OCI-LY7 (cell line): ENCODE results near the gene STYX. TPM values are rescaled to one million over a fixed set of nuclear protein-coding genes. Genes with fewer than 3 reads are reported as not detected.

ENCODE experiments used
- BruUV-seq: library from RNA; stranded (reverse); fragments of 400-500 nt; replicated peaks from 2 replicates; lab custom pipeline; 2021; lab: Mats Ljungman, UMichigan
- CTCF ChIA-PET: fragments of 300-600 bp; sonication (Branson Sonifier 250); formaldehyde crosslinking; loops from one replicate; lab custom pipeline; 2022; ENCODE audit warnings: antibody characterized with exemption; ENCODE audit not compliant: unreplicated experiment; lab: Charles Lee
- POLR2A ChIA-PET: fragments of 300-600 bp; sonication (Branson Sonifier 250); formaldehyde crosslinking; loops from one replicate; lab custom pipeline; 2022; ENCODE audit warnings: antibody characterized with exemption; lab: Charles Lee
- DNase-seq: peaks from one replicate; pipeline ENCODE4 v3.0.0-alpha.2; 2015; ENCODE audit warnings: low spot score
- H2AFZ ChIP-seq: fragments of 200-600 bp; sonication (generic), shearing (Covaris generic); 2 replicates; pipeline ENCODE4 v1.6.1; 2014; ENCODE audit warnings: mild to moderate bottlenecking, antibody characterized with exemption, low read length, moderate library complexity
- H3K27ac ChIP-seq: fragments of 200-600 bp; sonication (generic); 2 replicates; pipeline ENCODE4 v1.5.1; 2014; ENCODE audit warnings: mixed run types, low read depth, mild to moderate bottlenecking, moderate library complexity, low read length, inconsistent platforms; ENCODE audit not compliant: poor library complexity, severe bottlenecking
- H3K36me3 ChIP-seq: fragments of 200-600 bp; sonication (generic); 2 replicates; pipeline ENCODE4 v1.6.1; 2014; ENCODE audit warnings: mild to moderate bottlenecking, antibody characterized with exemption, low read length, moderate library complexity, mixed read lengths; ENCODE audit not compliant: insufficient read depth
- H3K4me1 ChIP-seq: fragments of 200-600 bp; sonication (generic); 2 replicates; pipeline ENCODE4 v1.5.1; 2014; ENCODE audit warnings: mild to moderate bottlenecking, low read length; ENCODE audit not compliant: insufficient read depth, poor library complexity, severe bottlenecking
- H3K4me2 ChIP-seq: fragments of 200-600 bp; sonication (generic); 2 replicates; pipeline ENCODE4 v1.6.1; 2014; ENCODE audit warnings: mild to moderate bottlenecking, low read length
- H3K4me3 ChIP-seq: fragments of 200-600 bp; sonication (generic); 2 replicates; pipeline ENCODE4 v1.5.1; 2014; ENCODE audit warnings: mild to moderate bottlenecking, low read depth, low read length; ENCODE audit not compliant: poor library complexity, severe bottlenecking
- H3K79me2 ChIP-seq: fragments of 200-600 bp; sonication (generic); 2 replicates; pipeline ENCODE4 v1.6.1; 2016; ENCODE audit warnings: low read depth, mild to moderate bottlenecking, low read length, moderate library complexity, mixed read lengths; ENCODE audit not compliant: insufficient read depth
- H3K9me2 ChIP-seq: fragments of 200-600 bp; sonication (generic); 2 replicates; pipeline ENCODE4 v1.6.1; 2016; ENCODE audit warnings: mild to moderate bottlenecking, low read length, mixed read lengths; ENCODE audit not compliant: insufficient read depth
- H3K9me3 ChIP-seq: fragments of 200-600 bp; sonication (generic); 2 replicates; pipeline ENCODE4 v1.6.1; 2014; ENCODE audit warnings: mild to moderate bottlenecking, mixed run types, low read length, mixed read lengths
- H4K20me1 ChIP-seq: fragments of 200-600 bp; sonication (generic); 2 replicates; pipeline ENCODE4 v1.6.1; 2014; ENCODE audit warnings: mild to moderate bottlenecking, antibody characterized with exemption, low read length, moderate library complexity, mixed read lengths; ENCODE audit not compliant: insufficient read depth
- CTCF ChIP-seq: fragments of 200-600 bp; sonication (generic); conservative IDR thresholded peaks from 2 replicates; pipeline ENCODE4 v1.5.1; 2014; ENCODE audit warnings: mild to moderate bottlenecking, antibody characterized with exemption, low read length, moderate library complexity, mixed read lengths
- EZH2phosphoT487 ChIP-seq: fragments of 200-600 bp; sonication (generic); IDR thresholded peaks from 2 replicates; pipeline ENCODE4 v1.6.1; 2018; ENCODE audit warnings: low read depth, borderline replicate concordance, mild to moderate bottlenecking, mixed run types, antibody characterized with exemption, low read length, moderate library complexity, mixed read lengths
- intact Hi-C: fragments of 100-400 bp; cut with micrococcal nuclease; formaldehyde crosslinking; loops from one replicate; pipeline ENCODE4 v1.10.0; 2022; ENCODE audit not compliant: unreplicated experiment
- total RNA-seq, 2 experiments: library from RNA; depleted of rRNA in 1 of 2; stranded (reverse); fragments of >200 nt in 1 of 2; shearing (Covaris generic) in 1 of 2; gene quantifications; 2 replicates each; pipeline ENCODE4 v1.2.3, GENCODE V29; 2014 to 2022

The STYX gene
- total RNA-seq, 2 experiments from 2014 or later, result 7.6 to 12.5 TPM

GRCh38 chr14:52700701-52701172 is 29.2 kb upstream of the STYX start:
- Histone ChIP-seq H3K36me3 (no peaks in the 10 kb centered on the region), H3K9me2 (no peaks in the 10 kb centered on the region), H3K4me2 (no peak overlapping the region), H4K20me1 (no peaks in the 10 kb centered on the region), H3K4me1 (peaks cover 15% of the 10 kb centered on the region), H3K9me3 (no peaks in the 10 kb centered on the region), H3K4me3 (no peak overlapping the region), H3K79me2 (peaks cover 6% of the 10 kb centered on the region; the same call in 1 of the 2 replicates), H2AFZ (peak overlapping the region; percentile 82), H3K27ac (no peak overlapping the region)
- no peak for DNase-seq
- ChIA-PET CTCF (no interaction called here), POLR2A (interaction anchor here (1.5 kb wide), 1 partner anchor 9 kb away, joined by 3 read pairs; no protein-coding TSS in a partner anchor)
- no TSS peak for BruUV-seq
- intact Hi-C loops, result no loop called here
- no peak for TF ChIP-seq CTCF
- no peak for TF ChIP-seq EZH2phosphoT487

- Histone ChIP-seq H3K79me2 (peaks cover 2% of the 10 kb centered on the region; the same call in 1 of the 2 replicates), H3K36me3 (no peaks in the 10 kb centered on the region), H3K9me2 (no peaks in the 10 kb centered on the region), H3K4me3 (no peak overlapping the region), H4K20me1 (no peaks in the 10 kb centered on the region), H3K27ac (no peak overlapping the region), H3K9me3 (no peaks in the 10 kb centered on the region), H3K4me2 (no peak overlapping the region), H3K4me1 (peaks cover 15% of the 10 kb centered on the region), H2AFZ (peak overlapping the region; percentile 82)
- no peak for DNase-seq
- ChIA-PET CTCF (no interaction called here), POLR2A (interaction anchor here (1.5 kb wide), 1 partner anchor 9 kb away, joined by 3 read pairs; no protein-coding TSS in a partner anchor)
- TF ChIP-seq CTCF, result no peak
- no peak for TF ChIP-seq EZH2phosphoT487
- intact Hi-C loops, result no loop called here
- no TSS peak for BruUV-seq
Measured at GRCh38 chr14:52701223-52701622, 28.7 kb upstream of the STYX start.

GRCh38 chr14:52703225-52703624 is 26.7 kb upstream of the STYX start:
- Histone ChIP-seq H3K27ac (no peak overlapping the region), H3K9me3 (no peaks in the 10 kb centered on the region), H4K20me1 (peaks cover 10% of the 10 kb centered on the region; the same call in 1 of the 2 replicates), H2AFZ (no peak overlapping the region), H3K79me2 (peaks cover 12% of the 10 kb centered on the region), H3K4me3 (no peak overlapping the region), H3K4me2 (no peak overlapping the region), H3K4me1 (peaks cover 23% of the 10 kb centered on the region), H3K36me3 (peaks cover 2% of the 10 kb centered on the region; the same call in 1 of the 2 replicates), H3K9me2 (no peaks in the 10 kb centered on the region)
- no peak for DNase-seq
- ChIA-PET POLR2A (no interaction called here), CTCF (no interaction called here)
- TF ChIP-seq CTCF (no peak), EZH2phosphoT487 (no peak)
- BruUV-seq, result no TSS peak
- intact Hi-C loops, result no loop called here
